Trophoblast cell (in vitro differentiated cells and primary cell): ENCODE data around the gene MNT.
A peak's percentile ranks its signal among the peaks of the same experiment; 100 is the strongest.

Experiments
- DNase-seq, 2 donors: peaks; one replicate each; pipeline ENCODE4 v3.0.0-alpha.2; 2016
- H2AFZ ChIP-seq: 2 replicates; pipeline ENCODE4 v1.6.1; 2013; ENCODE audit warnings: low read length, moderate library complexity, mild to moderate bottlenecking; ENCODE audit not compliant: insufficient read depth, poor library complexity
- H2AK5ac ChIP-seq: 2 replicates; pipeline ENCODE4 v1.6.1; 2013; ENCODE audit warnings: mild to moderate bottlenecking, low read length
- H2BK120ac ChIP-seq: 2 replicates; pipeline ENCODE4 v1.6.1; 2013; ENCODE audit warnings: low read length, mild to moderate bottlenecking, moderate library complexity; ENCODE audit not compliant: insufficient read depth, poor library complexity
- H2BK12ac ChIP-seq: 2 replicates; pipeline ENCODE4 v1.6.1; 2013; ENCODE audit warnings: mild to moderate bottlenecking, low read length, moderate library complexity
- H2BK5ac ChIP-seq: 2 replicates; pipeline ENCODE4 v1.6.1; 2013; ENCODE audit warnings: low read length, low read depth, moderate library complexity, mild to moderate bottlenecking; ENCODE audit not compliant: poor library complexity
- H3K14ac ChIP-seq: 2 replicates; pipeline ENCODE4 v1.6.1; 2013; ENCODE audit warnings: mild to moderate bottlenecking, low read length
- H3K18ac ChIP-seq: 2 replicates; pipeline ENCODE4 v1.6.1; 2013; ENCODE audit warnings: mild to moderate bottlenecking, low read length
- H3K23ac ChIP-seq: 2 replicates; pipeline ENCODE4 v1.6.1; 2013; ENCODE audit warnings: low read length
- H3K27ac ChIP-seq: 2 replicates; pipeline ENCODE4 v1.5.1; 2013; ENCODE audit warnings: low read depth, mild to moderate bottlenecking, inconsistent platforms, low read length, moderate library complexity
- H3K27me3 ChIP-seq: 2 replicates; pipeline ENCODE4 v1.6.1; 2013; ENCODE audit warnings: inconsistent platforms, mild to moderate bottlenecking, low read length, moderate library complexity; ENCODE audit not compliant: insufficient read depth
- H3K36me3 ChIP-seq, 2 experiments: 1 replicate in 1 of 2; 2 replicates in 1 of 2; pipeline ENCODE4 v1.6.1; 2013; ENCODE audit warnings: low read length in 2 of 2, mild to moderate bottlenecking in 2 of 2, moderate library complexity in 1 of 2; ENCODE audit not compliant: insufficient read depth in 2 of 2, control insufficient read depth in 1 of 2
- H3K4ac ChIP-seq: 2 replicates; pipeline ENCODE4 v1.6.1; 2013; ENCODE audit warnings: low read depth, mild to moderate bottlenecking, low read length, moderate library complexity
- H3K4me1 ChIP-seq, 2 experiments: 1 replicate in 1 of 2; 2 replicates in 1 of 2; pipeline ENCODE4 v1.6.1; 2013; ENCODE audit warnings: low read length in 2 of 2, mild to moderate bottlenecking in 2 of 2, moderate library complexity in 1 of 2; ENCODE audit not compliant: insufficient read depth in 2 of 2, control insufficient read depth in 1 of 2
- H3K4me2 ChIP-seq: 2 replicates; pipeline ENCODE4 v1.6.1; 2013; ENCODE audit warnings: inconsistent platforms, mild to moderate bottlenecking, low read length, moderate library complexity
- H3K4me3 ChIP-seq: 2 replicates; pipeline ENCODE4 v1.5.1; 2013; ENCODE audit warnings: mild to moderate bottlenecking, low read depth, low read length, inconsistent platforms
- H3K79me1 ChIP-seq: one replicate; pipeline ENCODE4 v1.6.1; 2013; ENCODE audit warnings: low read length
- H3K79me2 ChIP-seq: 2 replicates; pipeline ENCODE4 v1.6.1; 2013; ENCODE audit warnings: low read length, mild to moderate bottlenecking; ENCODE audit not compliant: control insufficient read depth, insufficient read depth, poor library complexity
- H3K9ac ChIP-seq: 2 replicates; pipeline ENCODE4 v1.6.1; 2013; ENCODE audit warnings: mild to moderate bottlenecking, low read length
- H3K9me3 ChIP-seq: 2 replicates; pipeline ENCODE4 v1.6.1; 2013; ENCODE audit warnings: low read depth, mild to moderate bottlenecking, control low read depth, inconsistent platforms, low read length; ENCODE audit not compliant: insufficient read depth
- H4K12ac ChIP-seq: 2 replicates; pipeline ENCODE4 v1.6.1; 2013; ENCODE audit warnings: low read depth, mild to moderate bottlenecking, low read length, moderate library complexity
- H4K8ac ChIP-seq: 2 replicates; pipeline ENCODE4 v1.6.1; 2013; ENCODE audit warnings: low read depth, mild to moderate bottlenecking, low read length, moderate library complexity
- H4K91ac ChIP-seq: one replicate; pipeline ENCODE4 v1.6.1; 2013; ENCODE audit warnings: low read depth, mild to moderate bottlenecking, low read length, moderate library complexity
- WGBS: extraction: QIAGEN DNeasy Blood & Tissue Kit; methylation state at CpG from one replicate; pipeline ENCODE4 v1.1.7; 2013; ENCODE audit warnings: missing lambda C conversion rate; ENCODE audit not compliant: insufficient read length, insufficient coverage; ENCODE audit errors: extremely low coverage; 5-methylcytosine and 5-hydroxymethylcytosine counted together

MNT gene

DNA sequence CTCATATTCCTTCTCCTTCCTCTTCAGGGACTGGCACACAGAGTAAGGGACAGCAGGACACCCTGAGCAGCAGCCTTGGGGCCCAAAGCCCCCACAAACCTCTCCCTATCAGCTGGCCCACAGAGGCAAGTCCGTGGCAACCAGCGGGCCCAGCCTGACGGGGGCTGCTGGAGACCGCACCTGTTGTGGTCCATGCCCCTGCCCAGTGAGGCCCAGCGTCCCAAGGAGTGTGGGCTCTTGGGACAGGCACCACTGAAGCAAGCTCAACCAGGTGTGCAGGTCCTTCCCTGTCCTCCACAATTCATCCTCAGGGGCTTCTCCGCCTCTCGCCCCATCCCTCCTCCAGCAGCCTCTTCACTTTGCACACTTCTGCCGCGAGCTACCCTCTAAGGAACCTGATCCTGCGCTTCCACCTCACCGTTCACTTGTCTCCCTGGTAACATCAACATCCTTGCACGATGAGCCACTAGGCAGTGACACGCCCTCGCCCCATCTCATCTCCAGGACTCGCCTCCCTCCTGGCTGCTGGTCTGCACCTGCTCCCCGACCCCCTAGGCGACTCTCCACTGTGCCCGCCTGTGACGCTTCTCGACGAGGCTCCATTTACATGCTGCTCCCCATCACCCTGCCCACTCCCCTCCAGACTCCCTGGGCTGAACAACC, 12.7 kb downstream of the MNT start:
- Histone ChIP-seq H3K36me3 (peaks cover 21 to 32% of the 10 kb centered on the region in 2 experiments), H3K4ac (no peak overlapping the region), H3K4me3 (peak overlapping the region; percentile 14), H3K9ac (no peak overlapping the region), H2BK12ac (no peak overlapping the region), H3K79me1 (peaks cover 19% of the 10 kb centered on the region), H4K91ac (no peak overlapping the region), H3K27ac (no peak overlapping the region), H2AK5ac (no peak overlapping the region), H3K79me2 (peaks cover 3% of the 10 kb centered on the region), H4K12ac (no peak overlapping the region), H3K14ac (no peak overlapping the region), H3K4me2 (no peak overlapping the region), H3K4me1 (peaks cover 26 to 30% of the 10 kb centered on the region in 2 experiments), H3K18ac (no peak overlapping the region), H3K23ac (no peak overlapping the region), H2BK120ac (no peak overlapping the region), H4K8ac (no peak overlapping the region), H3K27me3 (no peaks in the 10 kb centered on the region), H2BK5ac (no peak overlapping the region), H3K9me3 (no peaks in the 10 kb centered on the region), H2AFZ (no peak overlapping the region)
- no CpG with 5 or more reads among the region's 21 CpGs for WGBS
- no peak for DNase-seq

DNA sequence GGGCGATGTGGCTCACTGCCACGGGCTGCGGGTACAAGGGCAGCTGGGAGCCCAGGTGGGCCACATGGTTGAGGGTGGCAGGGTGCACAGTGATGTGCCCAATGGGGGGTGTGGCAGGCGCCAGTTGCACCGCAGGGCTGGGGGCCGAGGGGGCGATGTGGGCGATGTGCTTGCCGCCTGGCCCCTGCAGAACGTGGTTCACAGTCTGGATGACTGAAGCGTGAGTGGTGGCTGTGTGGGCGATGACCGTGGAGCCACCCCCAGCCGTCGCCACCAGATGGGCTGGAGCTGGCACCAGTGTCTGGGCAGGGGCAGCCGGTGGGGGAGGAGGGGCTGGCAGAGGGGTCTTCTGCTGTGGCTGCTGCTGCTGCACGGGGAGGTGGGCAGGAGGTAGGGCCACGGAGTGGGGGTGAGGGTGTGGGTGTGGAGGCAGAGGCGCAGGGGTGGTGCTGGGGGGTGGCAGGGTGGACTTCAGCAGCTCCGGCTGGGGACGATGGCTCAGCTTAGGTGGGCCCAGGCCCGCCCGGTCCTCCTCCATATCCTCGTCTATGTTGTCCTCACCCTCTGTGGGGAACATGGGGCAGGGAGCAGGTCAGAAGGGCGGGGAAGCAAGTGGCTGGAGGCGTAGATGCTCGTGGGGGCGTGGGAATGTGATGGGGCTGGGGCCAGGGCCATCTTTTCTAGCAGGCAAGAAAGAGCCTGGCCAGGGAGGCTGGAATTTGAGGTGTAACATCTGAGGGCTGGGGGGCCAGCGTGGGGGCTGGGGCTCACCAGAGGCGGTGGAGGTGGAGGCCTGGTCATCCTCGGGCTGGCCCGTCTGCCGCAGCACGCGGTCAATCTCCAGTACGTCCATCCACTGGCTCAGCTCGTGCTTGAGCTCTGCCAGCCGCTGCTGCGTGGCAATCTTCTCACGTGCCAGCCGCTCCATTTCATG, 13.5 kb downstream of the MNT start:
- no peak overlapping the region for H2BK5ac ChIP-seq
- no peaks in the 10 kb centered on the region for H3K9me3 ChIP-seq
- H3K4me2 ChIP-seq: no peak overlapping the region
- DNase-seq: no peak
- H3K79me2 ChIP-seq: peaks cover 3% of the 10 kb centered on the region
- H3K4ac ChIP-seq: no peak overlapping the region
- no peak overlapping the region for H3K23ac ChIP-seq
- no peak overlapping the region for H2AK5ac ChIP-seq
- H4K8ac ChIP-seq: no peak overlapping the region
- H2BK12ac ChIP-seq: no peak overlapping the region
- no peak overlapping the region for H2AFZ ChIP-seq
- H3K4me3 ChIP-seq: no peak overlapping the region
- peaks cover 30 to 34% of the 10 kb centered on the region in 2 experiments for H3K4me1 ChIP-seq
- H3K36me3 ChIP-seq: peaks cover 21 to 32% of the 10 kb centered on the region in 2 experiments
- H3K27ac ChIP-seq: no peak overlapping the region
- H3K14ac ChIP-seq: no peak overlapping the region
- H3K9ac ChIP-seq: no peak overlapping the region
- WGBS: no CpG with 5 or more reads among the region's 41 CpGs
- H4K91ac ChIP-seq: no peak overlapping the region
- H2BK120ac ChIP-seq: no peak overlapping the region
- H4K12ac ChIP-seq: no peak overlapping the region
- H3K79me1 ChIP-seq: peaks cover 19% of the 10 kb centered on the region
- H3K18ac ChIP-seq: no peak overlapping the region
- H3K27me3 ChIP-seq: no peaks in the 10 kb centered on the region

DNA sequence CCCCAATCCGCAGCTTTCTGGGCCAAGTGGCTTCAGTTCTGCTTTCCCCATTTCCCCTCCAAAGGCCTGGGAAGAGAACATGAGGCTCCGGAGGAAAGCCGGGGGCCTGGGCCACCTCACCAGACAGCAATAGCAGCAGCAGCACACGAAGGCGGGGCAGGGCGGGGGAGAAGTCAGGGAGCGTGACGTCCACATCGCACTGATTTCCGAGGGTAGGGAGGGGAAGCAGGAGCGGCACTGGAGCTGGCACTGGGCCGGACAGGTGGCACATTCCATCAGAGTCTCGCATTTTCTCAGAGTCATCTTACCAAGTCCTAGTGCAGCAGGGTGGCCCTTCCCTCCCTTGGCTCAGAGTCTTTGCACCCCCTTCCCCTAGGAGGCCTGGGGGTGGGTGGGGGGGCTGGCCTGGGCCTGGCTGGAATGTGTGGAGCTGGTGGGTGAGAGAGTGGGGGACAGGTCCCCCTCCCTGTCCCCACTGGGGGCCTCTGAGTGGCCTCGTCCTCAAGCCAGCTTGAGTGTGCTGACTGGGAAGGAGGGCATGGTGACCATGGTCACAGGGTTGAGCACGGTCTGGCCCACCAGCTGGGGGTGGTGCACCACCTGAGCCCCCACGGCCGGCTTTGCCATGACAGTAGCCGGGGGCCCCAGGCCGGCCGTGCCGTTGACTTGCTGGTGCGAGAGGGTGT, 14.3 kb downstream of the MNT start:
- Histone ChIP-seq H3K14ac (no peak overlapping the region), H2AK5ac (peak overlapping the region; percentile 14), H2BK12ac (no peak overlapping the region), H3K18ac (no peak overlapping the region), H2BK120ac (no peak overlapping the region), H3K9ac (no peak overlapping the region), H2BK5ac (no peak overlapping the region), H3K4me2 (no peak overlapping the region), H3K27me3 (no peaks in the 10 kb centered on the region), H3K9me3 (no peaks in the 10 kb centered on the region), H3K4ac (no peak overlapping the region), H3K79me2 (peaks cover 2% of the 10 kb centered on the region), H3K79me1 (peaks cover 23% of the 10 kb centered on the region), H3K4me3 (no peak overlapping the region), H3K36me3 (peaks cover 21 to 32% of the 10 kb centered on the region in 2 experiments), H3K4me1 (peaks cover 32 to 37% of the 10 kb centered on the region in 2 experiments), H4K12ac (no peak overlapping the region), H3K23ac (no peak overlapping the region), H3K27ac (no peak overlapping the region), H4K8ac (no peak overlapping the region), H4K91ac (no peak overlapping the region), H2AFZ (no peak overlapping the region)
- DNase-seq: no peak
- WGBS: no CpG with 5 or more reads among the region's 22 CpGs
